ENCODE measurements around the gene SUPT4H1. TPM values are rescaled to one million over a fixed set of nuclear protein-coding genes. Genes with fewer than 3 reads are reported as not detected.
"Not testable (repeated sequence)": the region's sequence is repeated elsewhere in the genome, so short reads cannot be mapped to it uniquely, and the experiment has no call there.

The SUPT4H1 gene
- total RNA-seq, 1 donor from 2014 or later: 51.4 TPM

- no peak for DNase-seq (ENCODE audit: low read depth, low spot score)
These were observed 10.0 kb downstream of the SUPT4H1 start for GRCh38 chr17:58341861-58342475.

DNA sequence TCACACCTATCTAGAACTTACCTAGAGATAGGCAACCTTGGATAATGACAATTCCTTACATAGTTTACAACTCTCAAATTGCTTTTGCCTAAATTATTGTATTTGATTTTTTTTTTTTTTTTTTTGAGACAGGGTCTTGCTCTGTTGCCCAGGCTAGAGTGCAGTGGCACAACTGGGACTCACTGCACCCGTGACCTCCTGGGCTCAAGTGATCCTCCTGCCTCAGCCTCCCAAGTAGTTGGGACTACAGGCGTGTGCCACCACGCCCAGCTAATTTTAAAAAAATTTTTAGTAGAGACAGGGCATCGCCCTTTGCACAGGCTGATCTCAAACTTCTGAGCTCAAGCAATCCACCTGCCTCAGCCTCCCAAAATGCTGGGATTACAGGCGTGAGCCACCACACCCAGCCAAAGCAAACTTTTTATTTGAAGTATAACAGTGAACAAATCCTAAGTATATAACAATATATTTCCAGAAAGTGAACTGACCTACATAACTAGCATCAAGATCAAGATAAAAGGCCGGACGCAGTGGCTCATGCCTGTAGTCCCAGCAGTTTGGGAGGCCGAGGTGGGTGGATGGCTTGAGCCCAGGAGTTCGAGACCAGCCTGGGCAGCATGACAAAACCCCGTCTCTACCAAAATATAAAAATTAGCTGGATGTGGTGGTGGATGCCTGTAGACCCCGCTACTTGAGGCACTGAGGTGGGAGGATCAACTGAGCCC, 10.7 kb downstream of the SUPT4H1 start:
- not testable (repeated sequence) for DNase-seq (ENCODE audit: low read depth, low spot score)

GRCh38 chr17:58340405-58340876, 11.6 kb downstream of the SUPT4H1 start:
- DNase-seq (ENCODE audit: low read depth, low spot score): no peak

DNA sequence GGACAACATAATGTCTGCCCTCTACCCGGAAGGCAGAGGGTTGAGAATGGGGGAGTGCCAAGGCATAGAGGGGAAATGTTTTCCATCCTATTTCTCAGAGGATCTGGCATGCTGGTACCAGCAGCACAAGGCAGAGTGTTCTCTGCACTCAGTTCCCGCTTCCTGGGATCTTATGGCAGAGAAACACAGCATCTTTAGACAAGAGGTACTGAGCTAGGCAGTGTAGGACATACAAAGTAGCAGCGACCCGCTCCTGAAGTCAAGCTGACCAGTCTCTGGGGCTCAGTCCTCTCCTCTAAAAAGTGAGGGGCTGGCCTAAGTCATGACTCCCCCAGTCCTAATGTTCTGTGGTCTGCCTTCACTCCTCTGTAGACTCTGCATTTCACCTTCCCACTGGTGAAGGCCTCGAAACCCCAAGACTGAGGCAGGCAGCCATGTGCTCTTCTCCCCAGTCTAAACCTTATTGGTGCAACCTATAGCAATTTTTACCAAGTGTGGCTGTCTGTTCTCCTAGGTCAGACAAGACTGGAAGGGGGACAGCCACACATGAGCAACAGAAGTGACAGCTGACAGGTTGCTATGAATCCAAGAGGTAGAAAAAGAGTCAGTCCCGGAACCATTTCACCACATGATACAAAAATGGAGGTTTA, 12.1 kb downstream of the SUPT4H1 start:
- no peak for DNase-seq (ENCODE audit: low read depth, low spot score)

DNA sequence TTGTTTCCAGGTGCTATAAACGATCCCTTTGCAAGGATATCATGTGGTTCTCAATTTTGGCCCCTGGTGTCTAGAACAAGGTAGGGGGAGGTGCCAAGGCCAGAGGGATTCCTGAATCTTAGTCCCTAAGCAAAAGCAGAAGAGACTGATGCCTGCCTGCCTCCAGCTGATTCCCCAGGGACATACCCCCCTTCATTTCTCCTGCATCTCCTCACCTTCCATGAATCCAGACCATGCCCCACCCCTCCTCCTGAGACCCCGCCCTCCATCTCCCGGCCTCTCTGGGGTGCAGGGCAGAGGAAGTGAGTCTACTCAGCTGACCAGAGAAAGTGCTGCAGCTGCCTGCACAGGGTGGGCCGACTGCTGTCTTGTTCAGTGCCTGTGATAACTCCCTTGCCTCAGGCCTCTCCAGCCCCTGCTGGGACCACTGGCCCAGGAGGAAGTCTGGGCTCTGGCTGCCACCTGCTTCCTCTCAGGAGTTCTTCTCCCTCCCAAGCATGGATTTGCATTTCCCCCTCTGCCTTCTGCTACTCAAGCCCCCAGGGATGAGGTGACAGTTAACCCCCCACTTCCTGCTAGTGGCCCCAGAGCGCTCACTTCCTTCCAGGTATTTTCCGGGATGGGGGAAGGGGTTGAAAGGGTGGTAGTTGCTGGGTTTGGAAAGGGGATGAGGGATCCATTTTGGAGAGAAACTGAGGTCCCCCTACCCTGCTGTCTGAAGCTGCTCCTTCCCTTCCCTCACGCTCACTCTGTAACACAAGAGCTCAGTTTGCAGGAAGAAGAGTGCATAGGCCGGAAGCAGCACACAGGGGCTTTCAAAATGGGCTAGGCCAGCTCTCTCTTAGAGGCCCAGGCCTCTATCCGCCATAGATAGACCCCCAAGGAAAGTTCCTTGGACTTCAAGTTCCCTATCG, 12.9 kb downstream of the SUPT4H1 start:
- DNase-seq (ENCODE audit: low read depth, low spot score): no peak

GRCh38 chr17:58338454-58338840, 13.6 kb downstream of the SUPT4H1 start:
- DNase-seq (ENCODE audit: low read depth, low spot score): no peak

DNA sequence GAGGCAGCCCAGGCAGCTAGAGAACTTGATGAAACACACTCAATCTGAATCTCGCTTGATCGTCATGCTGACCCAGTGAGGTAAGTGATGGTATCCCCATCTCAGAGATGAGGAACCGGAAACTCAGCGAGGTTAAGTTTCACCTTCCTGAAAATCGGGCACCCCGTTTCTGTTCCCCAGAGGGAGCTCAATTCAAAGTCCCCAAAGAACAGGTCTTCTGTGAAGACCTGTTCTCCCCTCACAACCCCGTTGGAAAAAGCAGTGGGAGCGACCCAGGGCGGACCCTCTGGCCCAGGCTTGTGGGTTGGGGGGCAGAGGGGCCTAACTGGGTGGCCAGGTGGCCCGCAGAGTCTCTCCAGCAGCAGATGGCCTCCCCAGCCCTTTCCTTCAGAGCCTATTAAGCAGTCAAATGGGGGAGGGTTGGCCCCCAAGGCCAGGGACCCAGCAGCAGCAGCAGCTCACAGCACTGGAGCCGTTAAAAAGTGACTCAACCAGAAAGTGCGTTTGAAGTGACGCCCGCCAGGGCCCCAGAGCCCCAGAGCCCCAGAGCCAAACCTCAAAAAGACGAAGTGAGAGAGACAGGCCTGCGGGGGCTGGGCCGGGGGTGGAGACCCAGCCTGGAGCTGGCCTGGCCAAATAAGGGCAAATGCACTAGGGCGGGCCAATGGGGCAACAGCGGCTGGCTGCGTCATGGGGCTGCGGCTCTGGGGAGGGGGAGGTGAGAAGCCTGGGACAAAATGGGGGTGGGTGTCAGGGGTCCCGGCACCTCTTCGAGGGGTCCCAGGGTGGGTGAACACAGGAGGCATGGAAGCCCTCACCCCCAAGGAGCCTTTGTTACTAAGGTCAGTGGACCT, 14.2 kb downstream of the SUPT4H1 start:
- no peak for DNase-seq (ENCODE audit: low read depth, low spot score)

DNA sequence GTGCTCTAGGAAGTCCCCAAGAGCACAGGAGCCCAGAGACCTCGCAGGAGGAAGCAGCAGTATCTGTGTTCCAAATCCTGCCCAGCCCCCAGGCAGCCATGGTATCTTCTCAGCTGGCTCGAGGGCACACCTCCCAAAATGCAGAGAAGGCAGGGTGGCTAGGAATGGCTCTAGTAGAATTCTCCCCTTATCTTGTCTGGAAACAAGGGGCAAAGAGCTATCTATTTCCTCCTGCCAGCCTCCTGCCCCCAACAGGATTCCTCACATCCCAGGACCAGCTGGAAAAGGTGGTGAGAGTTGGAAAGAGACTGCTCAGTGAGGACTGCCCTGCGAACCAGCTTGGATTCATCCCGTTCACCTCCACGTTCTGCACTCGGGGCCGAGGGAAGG, 14.8 kb downstream of the SUPT4H1 start:
- no peak for DNase-seq (ENCODE audit: low read depth, low spot score)

DNA sequence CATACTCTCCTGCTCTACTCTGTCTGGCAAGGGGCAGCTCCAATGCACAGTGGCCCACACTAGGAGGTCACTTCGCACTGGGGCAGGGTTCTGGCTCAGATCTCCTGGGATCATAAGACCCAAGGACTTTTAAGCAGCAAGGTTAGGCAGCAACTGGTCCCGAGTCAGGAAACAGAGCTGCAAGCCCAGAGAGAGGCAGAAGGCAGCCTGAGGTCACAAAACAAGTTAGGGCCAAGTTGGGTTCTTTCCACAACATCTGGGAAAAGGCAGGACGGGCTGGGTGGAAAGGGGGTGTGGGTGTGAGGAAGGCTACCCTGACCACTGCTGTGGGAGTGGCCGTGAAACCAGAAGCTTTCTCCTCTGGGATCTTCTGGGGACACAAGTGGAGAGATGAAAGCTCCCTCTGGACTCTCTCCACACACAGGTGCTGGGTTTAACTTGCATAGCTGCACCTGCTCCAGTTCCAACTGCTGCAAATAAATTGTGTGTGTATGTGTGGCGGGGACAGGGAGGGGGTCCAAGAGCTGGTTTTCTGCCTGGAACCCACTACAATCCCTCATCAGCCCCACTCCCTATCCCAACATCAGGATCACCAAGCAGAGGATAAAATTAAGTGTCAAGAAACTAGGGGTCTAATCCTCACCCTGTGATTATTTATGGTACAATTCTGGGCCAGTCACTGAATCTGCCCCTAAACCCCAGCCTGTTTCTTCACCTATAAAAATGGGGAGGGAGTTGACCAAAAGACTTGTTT, 15.4 kb downstream of the SUPT4H1 start:
- no peak for DNase-seq (ENCODE audit: low read depth, low spot score)

DNA sequence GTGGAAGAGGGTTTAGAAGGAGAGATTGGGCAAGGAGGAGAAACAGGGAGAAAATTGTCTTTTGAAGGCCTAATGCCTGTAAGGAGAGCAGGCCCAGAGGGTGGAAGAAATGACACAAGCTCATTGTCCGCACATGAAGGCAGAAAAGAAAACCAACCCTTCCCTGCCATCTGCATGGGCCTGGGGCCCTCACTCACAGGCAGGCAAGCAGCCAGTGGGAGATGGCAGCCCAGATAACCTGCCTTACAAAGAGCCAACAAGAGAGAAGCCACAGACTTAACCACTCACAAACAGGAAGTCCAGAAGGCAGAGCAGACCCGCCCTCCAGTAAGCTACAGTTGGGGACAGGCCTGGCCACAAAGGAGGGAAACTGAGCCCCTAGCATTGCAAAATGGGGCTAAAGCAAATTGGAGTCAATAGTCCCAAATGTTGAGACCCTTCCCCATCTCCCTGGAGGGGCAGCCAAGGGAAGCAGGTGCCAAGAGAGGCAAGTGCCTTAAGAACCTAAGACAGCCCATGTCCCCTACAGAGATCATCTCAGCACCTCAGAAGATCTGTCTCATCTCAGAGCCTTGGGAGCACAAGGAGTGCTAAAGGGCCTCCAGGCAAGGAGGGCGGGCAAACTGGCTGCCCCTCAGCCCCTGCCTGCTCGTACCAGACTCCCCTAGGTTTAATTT, 16.1 kb downstream of the SUPT4H1 start:
- DNase-seq (ENCODE audit: low read depth, low spot score): no peak

DNA sequence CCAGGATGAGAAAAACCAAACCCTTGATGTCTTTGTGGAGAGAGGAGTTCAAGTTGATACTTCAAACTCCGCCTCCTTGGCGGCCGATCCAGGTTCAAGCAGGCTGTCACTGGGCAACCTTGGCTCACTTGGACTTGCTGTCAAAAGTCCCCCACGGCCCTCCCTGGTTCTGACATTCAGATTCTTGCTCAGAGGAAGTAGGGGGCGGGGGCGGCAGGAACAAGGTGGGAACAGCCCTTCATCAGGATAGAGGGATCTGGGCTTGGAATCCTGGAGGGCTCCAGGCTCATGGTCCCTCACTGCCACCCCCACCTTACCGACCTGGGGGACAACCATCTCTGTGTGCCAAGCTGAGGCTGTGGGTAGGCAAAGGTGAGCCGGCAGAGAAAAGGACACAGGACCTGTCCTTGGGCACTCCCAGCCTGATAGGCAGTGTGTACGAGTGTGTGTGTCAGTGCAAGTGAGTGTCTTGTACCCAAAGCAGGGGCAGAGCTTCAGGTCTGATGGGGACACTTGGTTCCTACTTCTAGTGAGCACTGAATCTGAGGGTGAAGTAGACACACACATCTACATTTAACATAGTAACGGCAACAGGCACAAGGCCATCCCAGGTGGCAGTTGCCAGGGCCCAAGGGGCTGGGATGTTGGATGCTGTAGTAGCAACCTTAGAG, 16.8 kb downstream of the SUPT4H1 start:
- no peak for DNase-seq (ENCODE audit: low read depth, low spot score)

DNA sequence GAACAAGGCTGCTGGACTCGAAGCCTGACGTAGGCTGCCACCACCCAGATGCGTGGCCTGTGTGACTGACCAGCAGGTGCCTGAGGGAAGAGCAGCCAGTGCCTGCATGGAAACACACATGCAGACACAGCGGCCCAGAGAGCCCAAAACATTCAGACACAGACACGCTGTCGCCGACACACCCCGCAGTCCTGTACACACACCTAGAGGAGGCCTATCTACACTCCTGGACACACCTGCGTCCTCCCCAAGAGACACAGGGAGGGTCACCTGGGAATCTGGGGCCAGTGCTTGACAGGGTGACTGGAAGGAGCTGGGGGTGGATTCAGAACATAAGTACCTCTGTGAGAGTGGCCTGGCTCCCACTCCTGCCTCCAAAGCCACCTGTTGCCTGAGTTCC, 17.3 kb downstream of the SUPT4H1 start:
- DNase-seq (ENCODE audit: low read depth, low spot score): no peak

GRCh38 chr17:58334256-58334655, 17.7 kb downstream of the SUPT4H1 start:
- no peak for DNase-seq (ENCODE audit: low read depth, low spot score)

DNA sequence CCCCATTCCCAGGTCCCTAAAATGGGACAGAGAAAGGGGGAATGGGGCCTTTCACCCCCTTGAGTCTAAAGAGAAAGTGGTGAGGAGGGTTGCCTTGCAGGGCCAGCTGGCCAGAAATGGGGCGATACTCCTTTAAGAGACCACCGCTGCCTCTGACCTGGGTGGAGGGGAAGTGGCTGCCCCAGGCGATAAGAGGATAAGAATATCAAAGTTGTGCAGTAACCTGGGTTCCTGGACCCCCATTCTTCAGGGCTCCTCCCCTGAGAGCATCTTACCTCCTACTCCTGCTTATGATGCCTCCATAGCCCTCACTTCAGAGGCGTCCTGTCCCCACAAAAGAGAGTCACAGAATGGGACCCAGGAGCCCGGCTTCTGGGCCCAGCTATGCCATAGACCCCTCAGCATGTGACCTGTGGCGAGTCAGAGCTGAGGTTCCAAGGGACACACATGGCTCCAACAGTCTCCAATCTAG, 18.2 kb downstream of the SUPT4H1 start:
- DNase-seq (ENCODE audit: low read depth, low spot score): no peak

DNA sequence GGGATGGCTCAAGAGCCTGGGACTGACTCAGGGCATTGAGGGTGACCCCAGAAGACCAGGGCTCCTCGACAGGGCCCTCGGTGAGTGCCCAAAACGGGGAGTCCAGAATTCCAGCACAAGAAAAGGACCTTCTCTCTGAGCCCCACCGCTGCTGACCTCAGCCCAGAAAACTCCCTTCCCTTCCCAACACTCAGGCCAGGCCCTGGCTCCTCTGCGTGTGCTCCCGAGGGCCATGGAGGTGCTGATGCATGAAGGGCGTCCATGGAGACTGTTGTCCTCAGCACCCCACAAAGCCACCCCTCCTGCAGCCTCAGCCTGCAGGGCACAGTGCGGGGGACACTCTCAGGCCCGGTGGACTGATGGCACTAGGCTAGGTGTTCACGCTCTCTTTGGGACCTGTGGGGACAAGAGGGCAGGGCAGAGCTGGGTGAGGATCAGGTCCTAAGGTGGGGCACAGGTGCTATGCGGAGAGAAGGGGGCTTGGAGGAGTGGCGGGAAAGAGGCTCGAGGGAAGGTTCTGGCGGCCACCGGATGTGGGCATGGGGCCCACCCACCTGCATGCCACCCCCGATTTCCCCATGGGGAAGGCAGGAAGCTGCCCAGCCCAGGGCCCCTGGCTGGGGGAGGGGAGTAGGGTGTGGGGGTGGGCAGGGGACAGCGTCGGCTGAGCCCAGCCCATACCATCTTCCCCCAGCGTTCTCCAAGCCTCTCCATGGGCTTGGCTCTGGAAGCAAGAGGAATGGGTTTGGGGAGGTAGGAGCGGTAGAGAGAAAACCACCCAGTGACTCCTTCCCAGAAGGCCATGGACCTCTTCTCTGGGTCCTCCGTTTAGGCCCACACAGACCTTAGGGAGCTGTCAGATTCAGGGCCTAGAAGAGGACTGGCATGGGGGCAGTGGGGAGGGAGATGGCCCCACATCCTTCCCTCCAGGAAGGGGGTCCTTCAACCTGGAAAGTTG, 18.9 kb downstream of the SUPT4H1 start:
- DNase-seq (ENCODE audit: low read depth, low spot score): no peak

- DNase-seq (ENCODE audit: low read depth, low spot score): no peak
These were observed 19.9 kb downstream of the SUPT4H1 start for GRCh38 chr17:58331815-58332777.

All from pulmonary artery endothelial cell (primary cell).